Measurements from ENCODE around the gene SEMA4A. TPM values are rescaled to one million over a fixed set of nuclear protein-coding genes. Genes with fewer than 3 reads are reported as not detected.
A peak's percentile ranks its signal among the peaks of the same experiment; 100 is the strongest.

The SEMA4A gene
- total RNA-seq, 4 donors from 2014 or later, result 21.4 to 36.6 (median 23.1) TPM

GRCh38 chr1:156128654-156129597 lies 24.5 kb upstream of the SEMA4A start:
- peaks cover 28 to 43% (median 29%) of the 10 kb centered on the region in 3 donors for H3K36me3 ChIP-seq
- H3K27ac ChIP-seq, result peak overlapping the region; percentile 97 to 99 (median 98)
- H3K4me1 ChIP-seq, result peaks cover 65 to 74% (median 68%) of the 10 kb centered on the region in 3 donors
- H3K9me3 ChIP-seq, result no peaks in the 10 kb centered on the region
- H3K27me3 ChIP-seq, result no peaks in the 10 kb centered on the region
- H3K4me3 ChIP-seq, result peak overlapping the region in 3 of 4 donors; percentile 16 to 46 (median 17)
- WGBS, 2 donors, result 18 to 22% methylated on average over 8 of the region's 8 CpGs
- no peak for DNase-seq
- no peak for TF ChIP-seq CTCF (IDR thresholded peaks at IDR 0.05)
- no peak for TF ChIP-seq POLR2A (IDR thresholded peaks at IDR 0.05)
- intact Hi-C loops (cut with DNase I), result loop anchor here (2.0 kb wide), 1 partner anchor 32 kb away; no protein-coding TSS in a partner anchor

- intact Hi-C loops (cut with DNase I), result loop anchor here (2.0 kb wide), 1 partner anchor 33 kb away; no protein-coding TSS in a partner anchor
- Histone ChIP-seq H3K4me3 (peak overlapping the region in 2 of 4 donors; percentile 17 to 46), H3K4me1 (peaks cover 56 to 64% (median 58%) of the 10 kb centered on the region in 3 donors)
Observed at GRCh38 chr1:156129687-156130577, 23.5 kb upstream of the SEMA4A start.

GRCh38 chr1:156130578-156130942 lies 22.8 kb upstream of the SEMA4A start:
- Histone ChIP-seq H3K27me3 (no peaks in the 10 kb centered on the region), H3K4me1 (peaks cover 51 to 57% (median 52%) of the 10 kb centered on the region in 3 donors), H3K9me3 (no peaks in the 10 kb centered on the region), H3K36me3 (peaks cover 44 to 59% (median 45%) of the 10 kb centered on the region in 3 donors), H3K4me3 (no peak overlapping the region), H3K27ac (peak overlapping the region; percentile 97 to 99 (median 98))
- intact Hi-C loops (cut with DNase I), result no loop called here
- no peak for DNase-seq
- TF ChIP-seq POLR2A (IDR thresholded peaks at IDR 0.05), result no peak
- TF ChIP-seq CTCF (IDR thresholded peaks at IDR 0.05), result no peak
- WGBS, 2 donors, result 40% methylated on average over 1 of the region's 6 CpGs; no CpG with 5 or more reads in 1 of the 2 donors

More at GRCh38 chr1:156129687-156130577, 23.5 kb upstream of the SEMA4A start:
- TF ChIP-seq CTCF (IDR thresholded peaks at IDR 0.05), result peak; percentile 89 to 99 (median 98)
- TF ChIP-seq POLR2A (IDR thresholded peaks at IDR 0.05), result peak in 1 of 4 donors; percentile 16
- no peak for DNase-seq
- no peaks in the 10 kb centered on the region for H3K9me3 ChIP-seq
- WGBS, 2 donors, result 23 to 28% methylated on average over 6 to 7 of the region's 7 CpGs
- H3K27ac ChIP-seq, result peak overlapping the region; percentile 97 to 99 (median 98)
- no peaks in the 10 kb centered on the region for H3K27me3 ChIP-seq
- H3K36me3 ChIP-seq, result peaks cover 38 to 53% (median 39%) of the 10 kb centered on the region in 3 donors

- Histone ChIP-seq H3K27me3 (no peaks in the 10 kb centered on the region), H3K36me3 (peaks cover 86 to 96% (median 87%) of the 10 kb centered on the region in 3 donors), H3K4me3 (no peak overlapping the region), H3K9me3 (no peaks in the 10 kb centered on the region), H3K27ac (peak overlapping the region in 2 of 4 donors; percentile 6 to 13), H3K4me1 (peaks cover 8 to 34% (median 9%) of the 10 kb centered on the region in 3 donors)
- TF ChIP-seq POLR2A (IDR thresholded peaks at IDR 0.05) (no peak), CTCF (IDR thresholded peaks at IDR 0.05) (no peak)
- intact Hi-C loops (cut with DNase I), result loop anchor here (5.0 kb wide), 1 partner anchor 92 kb away; no protein-coding TSS in a partner anchor
- no peak for DNase-seq
- WGBS, 2 donors, result 96 to 98% methylated on average over 7 to 16 of the region's 18 CpGs
Observed at GRCh38 chr1:156134716-156135435, 18.5 kb upstream of the SEMA4A start.
